ENCODE data around the gene TSPO2. TPM values are rescaled to one million over a fixed set of nuclear protein-coding genes. Genes with fewer than 3 reads are reported as not detected.
"Not testable (repeated sequence)": the region's sequence is repeated elsewhere in the genome, so short reads cannot be mapped to it uniquely, and the experiment has no call there.

Gene TSPO2, protein sequence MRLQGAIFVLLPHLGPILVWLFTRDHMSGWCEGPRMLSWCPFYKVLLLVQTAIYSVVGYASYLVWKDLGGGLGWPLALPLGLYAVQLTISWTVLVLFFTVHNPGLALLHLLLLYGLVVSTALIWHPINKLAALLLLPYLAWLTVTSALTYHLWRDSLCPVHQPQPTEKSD
- not detected in 2 replicates for total RNA-seq

DNA sequence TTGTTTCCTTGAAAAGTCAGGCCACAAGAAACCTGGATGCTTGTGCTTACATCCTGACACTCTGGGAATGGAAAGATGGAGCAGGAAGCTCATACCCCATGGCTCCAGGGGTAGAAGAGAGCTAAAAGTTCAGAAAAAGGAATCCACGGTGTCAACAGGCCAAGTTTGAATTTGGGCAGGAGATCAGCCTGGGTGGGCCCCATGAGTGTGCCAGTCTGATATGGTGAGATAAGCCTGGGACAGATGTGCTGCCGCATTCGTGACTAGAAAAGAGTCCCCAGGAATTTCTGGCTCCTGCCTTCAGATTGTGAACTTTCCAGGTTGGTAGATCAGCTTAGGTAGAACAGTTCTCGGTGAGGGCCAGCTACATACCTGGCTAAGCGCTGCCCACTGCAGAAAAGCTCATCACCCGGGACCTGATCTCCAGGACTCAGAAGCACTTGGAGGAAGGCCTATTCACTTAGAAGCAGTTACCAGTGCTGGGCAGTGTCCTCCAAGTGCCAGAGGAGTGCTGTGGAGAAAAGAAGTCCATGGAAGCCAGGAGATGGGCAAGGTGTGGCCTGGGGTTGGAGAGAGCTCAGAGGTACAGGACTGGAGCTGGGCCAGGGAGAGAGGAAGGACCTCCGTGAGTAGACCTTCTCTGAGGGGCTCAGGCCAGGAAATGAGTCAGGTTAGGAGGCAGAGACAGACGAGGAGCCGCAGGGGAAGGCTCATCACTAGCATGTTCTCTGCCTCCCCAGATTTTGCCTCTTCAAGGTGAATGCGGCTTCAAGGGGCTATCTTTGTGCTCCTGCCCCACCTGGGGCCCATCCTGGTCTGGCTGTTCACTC lies at the start of gene TSPO2:
TSPO2 (plus strand) TSS at position 242 of the 830 bp plus-strand sequence; CDS start at position 761, 519 bp downstream.
- no peak for DNase-seq (ENCODE audit: low read depth)

DNA sequence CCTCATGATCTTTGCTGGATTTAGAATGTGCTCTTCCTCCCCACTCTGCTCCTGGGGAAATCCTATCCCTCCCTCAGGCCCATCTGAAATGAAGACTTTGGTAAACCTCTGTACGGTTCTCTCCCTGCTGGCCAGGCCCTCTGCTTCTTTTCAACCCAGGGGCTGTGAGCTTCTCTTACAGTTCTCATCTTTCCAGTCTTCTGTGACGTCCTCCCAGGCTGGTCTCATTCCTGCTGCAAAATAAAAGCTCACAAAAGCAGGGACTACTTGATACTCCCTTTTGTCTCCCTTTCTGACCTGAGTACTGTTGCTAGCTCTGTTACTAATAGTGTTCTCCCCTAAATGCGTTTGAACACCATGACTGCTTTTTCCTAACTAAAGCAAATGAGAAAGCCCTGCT lies 49.5 kb upstream of the TSPO2 start:
- no peak for DNase-seq (ENCODE audit: low read depth)

DNA sequence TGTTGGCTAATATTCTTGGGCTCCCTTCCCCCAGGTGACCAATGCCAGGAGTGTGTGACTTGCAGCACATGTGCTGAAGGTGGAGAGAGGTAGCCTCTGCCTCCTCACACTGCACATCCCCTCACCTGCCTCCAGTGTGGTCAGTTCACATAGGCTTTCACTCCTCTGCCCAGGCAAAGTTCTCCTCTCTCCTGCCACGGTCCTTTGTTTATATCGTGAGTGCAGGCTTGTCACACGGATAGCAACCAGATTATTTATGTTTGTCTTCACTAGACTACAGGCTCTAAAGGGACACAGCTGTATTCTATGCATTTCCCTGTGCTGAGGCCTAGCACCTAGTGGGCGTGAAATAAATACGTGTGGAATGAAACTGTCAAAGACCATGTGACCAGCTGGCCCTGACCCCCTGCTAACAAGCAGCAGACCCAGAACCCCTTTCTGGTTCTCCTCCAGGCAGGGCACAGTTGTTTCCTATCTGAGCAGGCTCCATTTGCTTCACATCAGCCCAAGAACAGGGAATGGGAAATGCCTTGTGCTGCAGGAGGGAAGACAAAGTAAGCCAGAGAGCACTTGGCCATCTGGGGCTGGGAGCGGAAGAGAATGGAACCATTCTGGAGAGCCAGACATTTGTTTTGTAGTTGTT lies 45.6 kb upstream of the TSPO2 start:
- DNase-seq (ENCODE audit: low read depth): peak; percentile 36

DNA sequence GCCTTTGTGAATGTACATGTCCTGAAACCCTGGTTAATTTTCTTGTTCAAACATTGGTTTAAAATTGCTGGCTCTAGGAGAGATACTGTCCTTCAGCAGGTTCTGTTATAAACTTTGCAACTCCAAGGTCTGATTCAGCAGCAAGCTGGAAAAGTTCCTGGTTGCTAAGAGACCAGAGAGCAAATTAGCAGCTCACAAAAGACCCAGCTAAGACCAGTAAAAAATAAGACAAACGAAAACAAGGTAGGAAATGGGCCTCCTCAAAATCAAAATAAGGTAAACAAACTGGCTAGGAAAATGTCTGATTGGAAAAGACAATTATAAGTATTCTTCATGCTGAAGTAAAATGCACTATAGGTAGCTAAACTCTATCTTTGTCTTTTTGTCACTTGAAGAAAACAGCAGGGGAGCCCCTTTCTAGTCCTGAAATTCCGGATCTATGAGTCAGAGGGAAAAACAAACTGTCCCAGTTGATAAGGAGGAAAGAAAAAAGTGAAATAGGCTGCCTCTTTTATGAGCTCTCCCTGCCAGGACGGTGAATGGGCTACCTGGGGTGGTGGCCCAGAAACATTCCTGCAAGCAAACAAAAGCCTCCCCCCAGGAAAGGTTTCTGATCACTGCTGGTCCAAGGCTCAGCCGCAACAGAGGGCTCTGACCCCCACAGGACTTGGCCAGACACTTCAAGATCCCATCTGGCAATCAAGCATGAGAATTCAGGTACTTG lies 44.9 kb upstream of the TSPO2 start:
- DNase-seq (ENCODE audit: low read depth): peak; percentile 94

DNA sequence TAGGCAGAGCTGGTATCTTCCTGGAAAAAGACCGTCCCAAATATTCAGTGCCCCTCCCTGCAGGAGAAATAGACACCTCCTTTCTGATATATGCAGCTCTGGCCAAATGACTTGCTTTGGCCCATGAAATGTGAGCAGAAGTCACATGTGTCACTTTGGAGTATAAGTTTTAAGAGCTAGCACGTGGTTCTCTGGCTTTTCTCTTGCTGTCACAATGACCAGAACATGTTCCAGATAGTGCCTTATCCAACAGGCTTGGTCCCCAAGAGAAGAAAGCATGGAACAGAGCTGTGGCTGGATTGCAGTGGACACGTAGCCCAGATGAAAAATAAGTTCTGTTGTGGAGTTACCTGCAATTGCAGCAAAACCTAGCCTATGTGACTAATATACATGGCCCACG lies 43.6 kb upstream of the TSPO2 start:
- DNase-seq (ENCODE audit: low read depth): no peak

DNA sequence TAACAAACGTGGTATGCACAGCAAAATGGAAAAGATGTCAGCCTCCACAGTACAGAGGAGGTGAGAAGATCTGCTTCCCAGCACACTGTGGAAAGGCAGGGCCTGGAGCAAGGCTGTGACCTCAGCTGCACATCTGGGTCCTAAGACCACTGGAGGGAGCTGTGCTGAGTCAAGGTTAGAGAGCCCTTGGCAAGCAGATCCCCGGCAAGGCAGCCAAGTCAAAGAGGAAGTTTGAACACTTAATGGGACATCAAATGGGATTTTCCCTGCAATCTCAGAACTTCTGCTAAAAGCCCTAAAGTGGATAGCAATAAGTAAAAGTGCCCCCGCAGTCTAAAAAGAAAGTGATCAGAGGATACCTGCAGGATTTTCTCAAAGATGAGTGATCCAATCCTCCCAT lies 42.7 kb upstream of the TSPO2 start:
- peak; percentile 57 for DNase-seq (ENCODE audit: low read depth)

DNA sequence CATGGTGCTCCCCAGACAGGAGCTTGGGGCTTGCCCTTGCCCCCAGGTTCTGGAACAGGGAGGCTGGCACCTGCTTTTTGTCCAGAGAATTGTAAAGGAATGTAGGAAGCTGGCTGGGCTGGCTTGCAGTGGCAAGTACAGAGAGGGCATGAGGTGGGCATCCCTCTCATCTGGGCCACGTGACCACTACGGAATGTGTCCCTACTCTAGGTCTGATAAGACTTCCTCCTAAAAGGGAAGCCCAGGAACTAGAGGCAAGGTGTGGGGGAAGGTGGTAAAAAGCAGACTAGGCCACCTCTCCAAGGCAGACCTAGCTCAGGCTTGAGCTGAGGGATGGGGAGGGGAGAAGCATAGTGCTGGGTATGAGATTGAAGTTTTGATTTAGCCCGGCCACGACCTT lies 42.0 kb upstream of the TSPO2 start:
- no peak for DNase-seq (ENCODE audit: low read depth)

DNA sequence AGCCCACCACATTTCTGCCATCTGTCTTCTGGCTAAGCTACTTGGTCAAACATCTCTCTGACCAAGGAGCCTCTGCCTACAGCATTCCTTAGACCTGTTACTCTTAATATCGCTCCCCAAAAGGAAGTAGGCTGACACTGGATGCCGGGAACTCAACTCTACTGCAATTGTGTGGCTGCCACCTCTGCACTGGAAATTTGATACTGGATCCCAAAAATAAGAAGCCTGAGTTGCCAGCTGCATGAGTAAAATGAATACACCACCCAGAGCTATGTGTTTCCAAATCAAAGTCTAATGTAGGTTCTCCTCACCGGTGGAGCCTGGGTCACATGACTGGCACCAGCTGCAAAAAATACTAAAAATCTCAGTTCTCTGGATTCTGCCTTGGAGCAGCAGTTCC lies 40.1 kb upstream of the TSPO2 start:
- DNase-seq (ENCODE audit: low read depth): no peak

DNA sequence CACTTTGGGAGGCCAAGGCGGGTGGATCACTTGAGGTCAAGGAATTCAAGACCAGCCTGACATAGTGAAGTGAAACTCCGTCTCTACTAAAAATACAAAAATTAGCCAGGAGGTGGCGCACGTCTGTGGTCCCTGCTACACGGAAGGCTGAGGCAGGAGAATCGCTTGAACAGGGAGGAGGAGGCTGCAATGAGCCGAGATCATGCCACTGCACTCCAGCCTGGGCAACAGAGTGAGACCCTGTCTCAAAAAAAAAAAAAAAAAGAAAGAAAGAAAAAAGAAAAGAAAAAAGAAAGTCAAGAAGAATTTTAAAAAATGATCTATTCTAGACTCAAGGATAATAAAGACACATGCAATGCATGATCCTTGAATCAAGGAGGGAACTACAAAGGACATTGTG lies 36.0 kb upstream of the TSPO2 start:
- DNase-seq (ENCODE audit: low read depth): peak; percentile 60

DNA sequence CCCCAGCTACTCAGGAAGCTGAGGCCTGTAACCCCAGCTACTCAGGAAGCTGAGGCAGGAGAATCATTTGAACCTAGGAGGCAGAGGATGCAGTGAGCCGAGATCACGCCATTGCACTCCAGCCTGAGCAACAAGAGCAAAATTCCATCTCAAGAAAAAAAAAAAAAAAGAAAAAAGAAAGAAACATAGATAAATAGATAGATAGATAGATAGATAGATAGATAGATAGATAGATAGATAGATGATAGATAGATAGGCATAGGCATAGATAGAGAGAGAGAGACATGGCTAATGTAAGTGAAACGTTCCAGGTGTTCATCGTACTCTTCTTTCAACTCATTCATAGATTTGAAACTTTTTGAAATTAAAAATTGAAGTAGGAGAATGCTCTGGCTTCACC lies 35.3 kb upstream of the TSPO2 start:
- DNase-seq (ENCODE audit: low read depth): not testable (repeated sequence)

DNA sequence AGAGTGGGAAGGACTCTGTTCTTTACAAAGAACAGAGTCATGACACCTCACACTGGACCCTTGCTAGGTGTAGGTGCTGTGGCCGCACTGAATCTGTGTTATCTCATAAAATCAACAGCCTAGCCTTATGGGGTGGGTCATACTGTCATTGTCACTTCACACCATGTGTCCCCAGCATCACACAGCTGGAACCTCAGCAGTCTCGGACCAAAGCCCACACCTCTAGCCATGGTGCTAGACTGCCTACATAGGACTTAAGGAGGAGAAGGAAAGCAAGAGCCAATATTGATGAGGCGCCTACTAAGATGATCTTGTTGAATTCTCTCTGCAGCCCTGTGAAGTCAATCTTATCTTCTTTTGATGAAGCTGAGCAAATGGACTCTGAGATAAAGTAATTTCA lies 34.3 kb upstream of the TSPO2 start:
- DNase-seq (ENCODE audit: low read depth): no peak

DNA sequence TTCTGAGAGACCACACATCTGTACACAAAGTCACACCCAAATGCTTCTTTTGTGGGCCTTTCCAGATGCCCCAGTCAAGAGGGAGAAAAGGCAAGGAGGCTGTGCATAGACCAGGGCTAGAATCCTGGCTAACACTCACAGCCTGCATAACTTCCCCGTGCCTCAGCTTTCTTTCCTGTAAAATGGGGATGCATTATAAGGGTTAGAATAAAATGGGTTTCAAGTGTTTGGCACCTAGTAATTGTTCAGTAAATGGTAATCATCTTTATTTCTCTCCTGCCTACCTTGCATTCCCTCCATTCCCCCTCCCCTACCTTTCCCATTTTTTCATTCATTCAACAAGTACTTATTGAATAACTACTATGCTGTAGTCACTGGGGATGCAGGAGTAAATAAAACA lies 32.6 kb upstream of the TSPO2 start:
- DNase-seq (ENCODE audit: low read depth): no peak

DNA sequence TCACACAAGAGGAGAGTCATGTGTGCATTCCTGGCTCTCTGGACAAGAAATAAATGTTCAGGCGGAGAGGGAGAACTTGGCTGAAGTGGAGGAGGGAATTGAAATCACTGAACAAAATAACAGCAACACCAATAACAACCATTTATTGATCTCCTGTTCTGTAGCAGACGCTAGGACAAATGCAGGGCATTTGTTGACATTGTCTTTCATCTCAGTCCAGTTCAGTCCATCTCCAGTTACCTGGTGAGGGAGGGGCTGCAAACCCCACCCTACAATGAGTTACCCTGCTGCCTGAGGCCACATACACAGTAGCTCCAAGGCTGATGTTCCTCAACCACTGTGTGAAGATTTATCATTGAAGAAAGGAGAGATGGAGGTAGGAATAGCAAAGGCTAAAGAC lies 30.6 kb upstream of the TSPO2 start:
- no peak for DNase-seq (ENCODE audit: low read depth)

DNA sequence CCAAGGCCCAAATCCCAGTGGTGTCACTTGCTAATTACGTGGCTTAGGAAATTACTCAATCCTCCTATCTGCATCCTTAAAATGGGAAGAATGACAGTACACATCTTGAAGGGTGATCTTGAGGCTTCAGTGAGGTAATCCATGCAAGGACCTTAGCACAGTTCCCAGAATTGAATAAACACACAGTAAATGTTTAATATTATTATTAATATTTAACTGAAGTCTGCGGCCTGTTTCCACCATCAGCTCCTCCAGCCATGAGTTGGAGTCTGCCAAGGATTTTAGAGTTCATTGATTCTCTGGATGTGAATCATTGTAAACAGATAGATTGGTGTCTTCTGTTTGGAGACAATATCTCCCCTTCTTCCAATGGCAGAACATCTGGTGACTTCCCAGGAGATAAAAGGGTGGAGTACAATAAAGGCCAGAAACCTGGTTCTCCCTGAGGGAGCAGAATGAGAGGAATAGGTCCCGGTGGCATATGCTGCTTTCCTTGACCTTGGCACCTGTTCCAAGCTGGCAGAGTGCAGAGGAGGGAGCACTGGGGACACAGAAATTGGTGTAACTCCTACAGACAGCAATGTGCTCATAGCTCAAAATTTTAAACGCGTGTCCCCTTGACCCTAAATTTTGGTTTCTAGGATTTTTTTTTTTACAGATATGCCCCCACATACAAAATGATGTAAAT lies 28.7 kb upstream of the TSPO2 start:
- DNase-seq (ENCODE audit: low read depth): peak; percentile 95

DNA sequence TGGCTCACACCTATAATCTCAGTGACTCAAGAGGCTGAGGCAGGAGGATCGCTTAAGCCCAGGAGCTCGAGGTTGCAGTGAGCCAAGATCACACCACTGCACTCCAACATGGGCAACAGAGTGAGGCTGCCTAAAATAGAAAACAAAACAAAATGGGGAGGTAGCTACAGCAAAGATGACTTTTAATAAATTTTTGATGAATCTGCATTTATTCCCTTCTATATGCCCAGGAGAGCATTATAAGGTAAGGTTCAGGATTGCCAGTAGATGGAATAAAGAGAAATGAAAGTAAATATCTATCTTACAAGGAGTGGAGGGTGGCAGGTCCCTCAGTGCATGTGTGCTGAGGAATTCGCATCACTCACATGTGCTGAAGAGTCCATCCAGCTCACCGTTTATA lies 27.5 kb upstream of the TSPO2 start:
- DNase-seq (ENCODE audit: low read depth): no peak

DNA sequence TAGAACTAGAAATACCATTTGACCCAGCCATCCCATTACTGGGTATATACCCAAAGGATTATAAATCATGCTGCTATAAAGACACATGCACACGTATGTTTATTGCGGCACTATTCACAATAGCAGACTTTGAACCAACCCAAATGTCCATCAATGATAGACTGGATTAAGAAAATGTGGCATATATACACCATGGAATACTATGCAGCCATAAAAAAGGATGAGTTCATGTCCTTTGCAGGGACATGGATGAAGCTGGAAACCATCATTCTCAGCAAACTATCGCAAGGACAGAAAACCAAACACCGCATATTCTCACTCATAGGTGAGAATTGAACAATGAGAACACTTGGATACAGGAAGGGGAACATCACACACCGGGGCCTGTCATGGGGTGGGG lies 26.4 kb upstream of the TSPO2 start:
- not testable (repeated sequence) for DNase-seq (ENCODE audit: low read depth)

DNA sequence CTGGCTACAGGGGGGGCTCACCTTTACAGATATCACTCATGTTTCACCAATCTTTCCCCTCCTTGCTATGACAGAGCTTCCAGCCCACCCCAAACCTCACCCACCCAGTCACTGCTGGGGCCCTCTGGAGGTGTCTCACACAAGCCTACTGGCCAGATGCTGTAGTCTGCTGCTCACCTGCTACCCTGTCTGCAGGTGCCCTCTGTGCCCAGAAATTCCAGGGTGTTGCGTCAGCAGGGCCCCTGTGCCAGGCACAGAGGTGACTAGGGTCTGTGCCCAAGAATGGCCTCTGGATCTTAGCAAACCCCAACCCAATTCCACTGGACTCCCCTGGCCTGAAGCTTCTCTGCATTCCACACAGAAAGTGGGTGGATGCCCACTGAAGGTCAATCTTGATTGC lies 24.6 kb upstream of the TSPO2 start:
- no peak for DNase-seq (ENCODE audit: low read depth)

DNA sequence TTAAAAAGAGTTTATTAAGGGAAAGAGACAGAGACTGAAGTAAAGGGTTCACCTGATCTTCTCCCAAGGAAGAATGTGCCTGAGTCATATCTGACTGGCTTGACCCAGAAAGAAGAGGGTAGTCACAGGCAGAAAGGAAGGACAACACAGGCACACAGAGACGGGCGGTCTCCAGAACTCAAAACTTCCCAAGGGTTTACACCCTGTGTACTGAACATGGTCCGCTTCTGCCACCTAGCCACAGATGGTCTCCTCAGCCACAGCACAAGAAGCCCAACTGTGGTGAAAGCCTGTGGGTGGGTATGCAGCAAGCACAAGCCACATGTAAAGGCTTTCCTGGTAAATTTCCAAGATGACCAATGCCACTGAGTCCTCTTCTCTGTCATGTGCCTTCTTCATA lies 20.4 kb upstream of the TSPO2 start:
- peak; percentile 88 for DNase-seq (ENCODE audit: low read depth)

DNA sequence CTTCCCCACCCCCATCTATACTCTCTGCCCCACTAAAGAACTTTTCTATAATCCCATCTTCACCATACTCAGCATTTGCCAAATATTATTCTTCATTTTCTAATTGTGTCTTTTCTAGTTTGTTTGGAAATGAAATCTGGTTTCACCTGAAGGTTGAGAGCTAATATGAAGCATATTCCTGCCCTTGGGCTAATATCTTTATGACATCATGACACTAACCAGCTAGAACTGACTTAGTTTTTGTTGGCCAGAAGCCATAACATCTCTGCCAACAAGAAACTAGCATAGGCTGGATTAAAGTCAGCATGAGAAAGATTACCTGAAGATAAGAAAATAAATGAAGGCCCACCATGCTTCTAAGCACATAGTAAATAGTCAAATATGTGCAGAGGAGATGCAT lies 20.0 kb upstream of the TSPO2 start:
- peak; percentile 55 for DNase-seq (ENCODE audit: low read depth)

DNA sequence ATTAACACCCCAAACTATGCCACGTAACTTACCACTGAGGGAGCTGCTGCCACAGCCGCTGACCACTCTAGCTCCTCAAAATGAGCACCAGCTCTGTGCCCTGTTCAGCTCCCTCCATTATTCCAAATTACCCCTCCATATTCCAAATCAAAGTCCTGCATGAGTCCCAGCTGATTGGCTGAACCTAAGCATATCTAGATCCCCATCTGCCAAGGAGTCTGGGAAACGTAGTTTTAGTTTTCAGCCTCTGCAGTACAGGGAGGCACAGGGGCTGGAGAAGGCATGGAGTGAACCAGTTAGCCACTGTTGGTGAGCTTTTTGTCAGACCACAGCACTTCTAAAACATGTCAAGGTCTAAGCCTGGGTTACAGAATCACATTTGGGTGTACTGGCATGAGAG lies 19.2 kb upstream of the TSPO2 start:
- no peak for DNase-seq (ENCODE audit: low read depth)

DNA sequence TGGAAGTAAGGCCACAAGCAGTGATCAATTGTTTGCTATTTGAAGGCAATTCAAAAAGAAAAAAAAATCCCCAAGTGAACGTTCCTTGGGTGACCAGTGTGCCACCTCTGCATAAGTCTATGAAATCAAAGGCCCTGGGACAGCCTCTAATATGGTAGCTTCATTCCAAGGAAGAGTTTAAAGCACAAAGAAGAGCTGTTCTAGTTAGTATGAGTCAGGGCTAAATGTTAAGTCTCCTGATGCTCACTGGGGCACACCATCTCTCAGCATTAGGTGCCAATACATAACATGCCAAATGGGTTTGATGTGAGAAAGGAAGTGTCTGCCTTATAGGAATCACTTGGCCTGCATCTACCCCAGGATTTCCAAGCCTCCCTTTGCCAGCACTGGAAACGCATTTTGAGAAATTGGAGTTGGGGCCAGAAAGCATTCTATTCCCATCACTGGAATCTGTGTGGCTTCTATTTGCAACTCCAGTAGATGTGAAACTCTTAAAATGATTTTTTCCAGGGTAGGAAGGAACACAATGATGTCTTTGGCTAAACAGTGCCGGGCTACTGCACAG lies 16.2 kb upstream of the TSPO2 start:
- no peak for DNase-seq (ENCODE audit: low read depth)

DNA sequence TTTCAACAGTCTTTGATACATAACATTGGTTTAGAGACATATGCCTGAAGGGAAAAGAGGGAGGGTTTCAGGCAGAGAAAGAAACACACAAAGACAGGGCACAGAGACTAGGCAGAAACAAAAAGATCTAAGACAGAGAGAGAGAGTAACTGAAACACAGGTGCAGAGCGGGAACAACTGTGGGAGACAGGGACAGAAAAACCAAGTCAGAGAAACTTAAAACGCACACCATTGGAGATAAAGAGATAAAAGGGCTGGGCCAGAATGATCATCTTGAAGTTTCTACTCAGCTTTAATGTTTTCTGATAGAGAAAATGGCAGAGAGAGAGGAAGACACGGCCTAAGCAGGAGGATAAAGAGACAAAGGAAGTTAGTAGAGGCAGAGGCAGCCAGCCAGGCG lies 15.0 kb upstream of the TSPO2 start:
- DNase-seq (ENCODE audit: low read depth): no peak

Data from renal cortical epithelial cell (primary cell).